ENCODE results near the gene DQX1.
"Not testable (repeated sequence)": the region's sequence is repeated elsewhere in the genome, so short reads cannot be mapped to it uniquely, and the experiment has no call there.

The DQX1 gene

GRCh38 chr2:74472945-74473258, 53.1 kb downstream of the DQX1 start:
- intact Hi-C loops (cut with DNase I) = no loop called here
- no peak for DNase-seq

- peak; percentile 93 to 99 (median 96) for DNase-seq
- intact Hi-C loops (cut with DNase I) = no loop called here
Observed at GRCh38 chr2:74472086-74472944, 53.7 kb downstream of the DQX1 start, which contains the start of gene MRPL53. MRPL53 (minus strand) TSS chr2:74472680; CDS start chr2:74472660, 20 bp downstream.

GRCh38 chr2:74471332-74472065, 54.5 kb downstream of the DQX1 start:
- intact Hi-C loops (cut with DNase I) = no loop called here
- no peak for DNase-seq

- intact Hi-C loops (cut with DNase I); DNase-seq: not testable (repeated sequence)
Observed at GRCh38 chr2:74470742-74471141, 55.3 kb downstream of the DQX1 start.

Measured in posterior cingulate gyrus (tissue), 11 donors.